HG02588 (cell line): ENCODE data around the gene LAPTM5.

Source experiments
- ATAC-seq: cut with Tn5 transposase; IDR thresholded peaks from one replicate; pipeline ENCODE4 v1.9.1; 2021; ENCODE audit warnings: mild to moderate bottlenecking, moderate library complexity; ENCODE audit not compliant: unreplicated experiment

Gene LAPTM5

DNA sequence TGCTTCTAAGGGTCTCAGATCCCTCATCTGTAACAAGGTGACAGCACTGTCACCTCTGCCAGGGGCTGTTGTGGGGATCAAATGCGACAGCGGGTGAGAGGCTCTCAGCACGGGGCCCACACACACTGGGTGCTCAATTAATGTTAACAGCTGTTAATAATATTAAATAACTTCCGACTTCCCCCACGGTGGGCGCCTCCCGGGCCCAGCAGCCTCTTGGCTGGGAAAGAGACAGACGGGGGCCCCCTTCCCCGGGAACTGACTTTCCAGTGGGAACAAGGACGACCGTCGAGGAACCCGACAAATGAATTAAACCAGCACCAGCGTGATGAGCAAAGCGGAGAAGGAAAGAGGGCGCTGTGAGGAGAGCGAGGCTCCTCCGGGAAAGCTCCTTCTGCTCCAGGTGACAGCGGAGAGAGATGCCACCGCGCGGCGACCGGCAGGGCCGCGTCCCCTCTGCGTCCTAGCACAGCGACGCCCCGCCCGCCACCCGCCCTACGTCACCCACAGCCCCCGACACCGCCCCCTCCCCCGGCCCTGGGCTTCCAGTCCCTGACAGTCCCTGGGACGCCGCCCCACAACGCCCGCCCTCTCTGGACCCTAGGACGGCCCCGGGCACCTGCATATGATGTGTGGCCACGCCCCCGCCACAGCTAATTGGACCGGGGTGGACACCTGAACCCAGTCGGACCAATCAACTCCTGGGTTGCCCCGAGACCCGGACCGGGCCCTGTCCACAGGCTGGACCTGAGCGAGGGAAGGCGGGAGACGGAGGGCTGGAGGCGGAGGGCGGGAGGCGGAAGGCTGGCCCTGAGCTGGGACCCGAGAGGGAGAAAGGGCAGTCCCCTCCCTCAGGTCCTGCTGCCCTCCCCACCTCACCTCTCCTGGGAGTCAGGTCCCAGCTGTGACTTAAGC lies 72.4 kb downstream of the LAPTM5 start:
- no peak for ATAC-seq

- ATAC-seq, result no peak
These were observed 73.3 kb downstream of the LAPTM5 start for GRCh38 chr1:30684259-30684658.

- ATAC-seq, result no peak
These were observed 73.9 kb downstream of the LAPTM5 start for GRCh38 chr1:30683699-30684098.
